Adrenal gland (tissue), 12 donors: ENCODE data around the gene SMCHD1. TPM values are rescaled to one million over a fixed set of nuclear protein-coding genes. Genes with fewer than 3 reads are reported as not detected.

Source experiments
- DNase-seq, 7 donors: peaks; one replicate each; pipeline ENCODE4 v3.0.0-alpha.2; 2019 to 2020
- H3K27ac ChIP-seq, 5 donors: fragments of 200-600 bp; sonication (generic) in 4 of 5; 1 replicate in 3 of 5; 2 replicates in 2 of 5; pipeline versions ENCODE4 v1.5.1 to v1.8.0; 2016 to 2020; ENCODE audit warnings: mild to moderate bottlenecking in 1 of 5
- H3K27me3 ChIP-seq: fragments of 200-600 bp; 2 replicates; pipeline ENCODE4 v1.8.0; 2021
- H3K36me3 ChIP-seq, 2 donors: fragments of 200-600 bp; replicated peaks in 1 of 2; 1 replicate in 1 of 2; 2 replicates in 1 of 2; pipeline versions ENCODE4 v1.5.1 to v1.8.0; 2018 to 2022
- H3K4me1 ChIP-seq, 2 donors: fragments of 200-600 bp; replicated peaks in 1 of 2; 1 replicate in 1 of 2; 2 replicates in 1 of 2; pipeline versions ENCODE4 v1.5.1 to v1.8.0; 2018 to 2021
- H3K4me3 ChIP-seq, 4 donors: fragments of 200-600 bp; sonication (generic) in 3 of 4; one replicate each; pipeline ENCODE4 v1.5.1; 2016 to 2018
- H3K9me3 ChIP-seq, 3 donors: fragments of 200-600 bp; sonication (generic) in 1 of 3; replicated peaks in 1 of 3; 1 replicate in 2 of 3; 2 replicates in 1 of 3; pipeline versions ENCODE4 v1.5.1 to v1.8.0; 2016 to 2021
- CTCF ChIP-seq, 6 experiments: fragments of 450-650 bp in 4 of 6; fragments of 200-600 bp in 2 of 6; sonication (generic) in 1 of 6; IDR thresholded peaks; 1 replicate in 5 of 6; 2 replicates in 1 of 6; pipeline versions ENCODE4 v1.5.1 to v1.8.0; 2016 to 2021; ENCODE audit warnings: antibody characterized with exemption in 6 of 6, mild to moderate bottlenecking in 2 of 6, moderate library complexity in 1 of 6
- POLR2A ChIP-seq, 2 donors: fragments of 450-650 bp; IDR thresholded peaks; one replicate each; pipeline ENCODE4 v1.6.1; 2017; ENCODE audit warnings: antibody characterized with exemption in 2 of 2, mild to moderate bottlenecking in 2 of 2, moderate library complexity in 1 of 2
- WGBS, 4 donors: extraction: QIAGEN DNeasy Blood & Tissue Kit in 2 of 4; methylation state at CpG; one replicate each; pipeline versions ENCODE4 v1.1.5 to v1.1.7; 2013 to 2017; 5-methylcytosine and 5-hydroxymethylcytosine counted together
- intact Hi-C, 2 donors: fragments of 100-400 bp; cut with DNase I; formaldehyde crosslinking; loops; one replicate each; pipeline versions ENCODE4 v1.14.1 to v1.15.0; 2022 to 2023
- polyA plus RNA-seq, 3 donors: library from polyadenylated mRNA; stranded (reverse); fragments of 200-250 nt in 2 of 3; fragments of 350-450 nt in 1 of 3; fragmentation: Illumina TruSeq in 1 of 3; extraction: RNeasy Lipid Tissue Mini Kit (QIAGEN cat#74804) in 1 of 3; gene quantifications; one replicate each; pipeline ENCODE4 v1.2.3, GENCODE V29; 2013 to 2014
- total RNA-seq, 9 donors: library from RNA; depleted of rRNA in 4 of 9; stranded (reverse); fragments of >200 nt in 4 of 9; fragments of 120-200 nt in 1 of 9; fragmentation: NEBNext Ultra II Directional in 1 of 9; extraction: Animal tissue kit (Norgen Biotek cat#: 25700) in 1 of 9; gene quantifications; one replicate each; pipeline versions ENCODE4 v1.1.0 to v1.2.4, GENCODE V29; 2013 to 2023
- donor health status: healthy with polysubstance abuse.
- donor health status: Bipolar disorder and iron deficiency.
- donor health status: DM: yes; HTN: yes; CAD: no.
- donor health status: DM: no; HTN: no; CAD: no.
- donor health status: DM: no; HTN: no; CAD: no.
- donor health status: DM: yes; HTN: yes; CAD: no.

The SMCHD1 gene
- total and polyA plus RNA-seq, 12 donors = 5.3 to 77.1 (median 21.2) TPM

- no peak overlapping the region for H3K27ac ChIP-seq
- no peaks in the 10 kb centered on the region for H3K4me1 ChIP-seq
- H3K9me3 ChIP-seq = no peaks in the 10 kb centered on the region
- H3K27me3 ChIP-seq = no peaks in the 10 kb centered on the region
- 88 to 91% (median 91%) methylated on average over 6 of the region's 6 CpGs for WGBS, 4 donors
- TF ChIP-seq POLR2A (IDR thresholded peaks at IDR 0.05) (no peak), CTCF (IDR thresholded peaks at IDR 0.05) (no peak)
- no peak for DNase-seq
- no peak overlapping the region for H3K4me3 ChIP-seq
- peaks cover 0 to 21% of the 10 kb centered on the region in 2 donors for H3K36me3 ChIP-seq
- intact Hi-C loops = no loop called here
These were observed 51.4 kb downstream of the SMCHD1 start for GRCh38 chr18:2706903-2707302.

- intact Hi-C loops = no loop called here
- Histone ChIP-seq H3K4me1 (no peaks in the 10 kb centered on the region), H3K27me3 (no peaks in the 10 kb centered on the region), H3K36me3 (peaks cover 0 to 26% of the 10 kb centered on the region in 2 donors), H3K4me3 (no peak overlapping the region), H3K9me3 (no peaks in the 10 kb centered on the region), H3K27ac (no peak overlapping the region)
- no peak for DNase-seq
- 85 to 91% (median 88%) methylated on average over 2 of the region's 2 CpGs for WGBS, 4 donors
- TF ChIP-seq CTCF (IDR thresholded peaks at IDR 0.05) = no peak
- TF ChIP-seq POLR2A (IDR thresholded peaks at IDR 0.05) = no peak
These were observed 52.1 kb downstream of the SMCHD1 start for GRCh38 chr18:2707551-2708168.

GRCh38 chr18:2709316-2709715 lies 53.8 kb downstream of the SMCHD1 start:
- intact Hi-C loops = no loop called here
- WGBS, 4 donors = 69 to 73% (median 69%) methylated on average over 4 of the region's 4 CpGs
- no peak for DNase-seq
- Histone ChIP-seq H3K27ac (no peak overlapping the region), H3K36me3 (peaks cover 0 to 20% of the 10 kb centered on the region in 2 donors), H3K4me3 (no peak overlapping the region), H3K9me3 (no peaks in the 10 kb centered on the region), H3K4me1 (no peaks in the 10 kb centered on the region), H3K27me3 (no peaks in the 10 kb centered on the region)
- TF ChIP-seq POLR2A (IDR thresholded peaks at IDR 0.05) = no peak
- TF ChIP-seq CTCF (IDR thresholded peaks at IDR 0.05) = no peak

GRCh38 chr18:2714140-2714539 lies 58.6 kb downstream of the SMCHD1 start:
- TF ChIP-seq CTCF (IDR thresholded peaks at IDR 0.05) (no peak), POLR2A (IDR thresholded peaks at IDR 0.05) (no peak)
- Histone ChIP-seq H3K36me3 (peaks cover 0 to 19% of the 10 kb centered on the region in 2 donors), H3K4me1 (no peaks in the 10 kb centered on the region), H3K9me3 (no peaks in the 10 kb centered on the region), H3K4me3 (no peak overlapping the region), H3K27ac (no peak overlapping the region), H3K27me3 (no peaks in the 10 kb centered on the region)
- intact Hi-C loops = no loop called here
- DNase-seq = no peak
